ENCODE measurements around the gene SSRP1. TPM values are rescaled to one million over a fixed set of nuclear protein-coding genes. Genes with fewer than 3 reads are reported as not detected.

Gene SSRP1
- total RNA-seq, 1 experiment from 2014 or later: 173 TPM

- intact Hi-C loops (cut with micrococcal nuclease; ENCODE audit: unreplicated experiment): loop anchor here (5.0 to 10.0 kb wide), 4 partner anchors 109 to 294 kb away; partner anchors contain the start of gene UBE2L6
- no peak overlapping the region for H3K27ac ChIP-seq (ENCODE audit: low read length)
- no peaks in the 10 kb centered on the region for H3K4me1 ChIP-seq (ENCODE audit: control insufficient read depth, insufficient read depth, low read length)
- POLR2A ChIA-PET: no interaction called here
- no peaks in the 10 kb centered on the region for H3K36me3 ChIP-seq (ENCODE audit: control insufficient read depth, insufficient read depth, low read length)
- H3K9me3 ChIP-seq (ENCODE audit: control insufficient read depth, insufficient read depth, low read depth, low read length): 0 out of 2 replicates have a peak, but pooled peaks cover 3% of the 10 kb centered on the region
- ATAC-seq: no peak
- no peak for DNase-seq (ENCODE audit: low read depth, low spot score)
- CTCF ChIA-PET: no interaction called here
- in situ Hi-C loops (cut with HindIII; ENCODE audit: low pct_unique_long_range_greater_than_20kb, low sequenced_read_pairs): no loop called here
- TF ChIP-seq TCF7L2 (IDR thresholded peaks at IDR 0.05; ENCODE audit: low read depth, low read length) (no peak), REST (IDR thresholded peaks at IDR 0.05; ENCODE audit: insufficient read depth in 1 of 2, low read depth in 2 of 2, low read length in 1 of 2) (no peak), CTCF (IDR thresholded peaks at IDR 0.05) (no peak), POLR2AphosphoS5 (IDR thresholded peaks at IDR 0.05; ENCODE audit: low read depth, low read length) (no peak), SIN3A (IDR thresholded peaks at IDR 0.05; ENCODE audit: borderline replicate concordance, insufficient read depth, low read depth, low read length) (no peak)
- no peaks in the 10 kb centered on the region for H3K27me3 ChIP-seq (ENCODE audit: control insufficient read depth, insufficient read depth, low read length)
- no peak overlapping the region for H3K4me3 ChIP-seq (ENCODE audit: low read depth in 2 of 2, low read length in 2 of 2)
- no TSS peak for BruUV-seq (replicated peaks)
Observed at GRCh38 chr11:57348052-57348451, 12.4 kb upstream of the SSRP1 start.

- no peak overlapping the region for H3K4me3 ChIP-seq (ENCODE audit: low read depth in 2 of 2, low read length in 2 of 2)
- no peak for ATAC-seq
- no peaks in the 10 kb centered on the region for H3K27me3 ChIP-seq (ENCODE audit: control insufficient read depth, insufficient read depth, low read length)
- H3K27ac ChIP-seq (ENCODE audit: low read length): no peak overlapping the region
- no peak for DNase-seq (ENCODE audit: low read depth, low spot score)
- 0 out of 2 replicates have a peak, but pooled peaks cover 3% of the 10 kb centered on the region for H3K9me3 ChIP-seq (ENCODE audit: control insufficient read depth, insufficient read depth, low read depth, low read length)
- POLR2A ChIA-PET: no interaction called here
- H3K4me1 ChIP-seq (ENCODE audit: control insufficient read depth, insufficient read depth, low read length): no peaks in the 10 kb centered on the region
- H3K36me3 ChIP-seq (ENCODE audit: control insufficient read depth, insufficient read depth, low read length): no peaks in the 10 kb centered on the region
- in situ Hi-C loops (cut with HindIII; ENCODE audit: low pct_unique_long_range_greater_than_20kb, low sequenced_read_pairs) (no loop called here), intact Hi-C loops (cut with micrococcal nuclease; ENCODE audit: unreplicated experiment) (loop anchor here (5.0 to 10.0 kb wide), 4 partner anchors 110 to 295 kb away; partner anchors contain the start of gene UBE2L6)
- BruUV-seq (replicated peaks): no TSS peak
- CTCF ChIA-PET: no interaction called here
- TF ChIP-seq CTCF (IDR thresholded peaks at IDR 0.05): no peak
- TF ChIP-seq TCF7L2 (IDR thresholded peaks at IDR 0.05; ENCODE audit: low read depth, low read length): no peak
- no peak for TF ChIP-seq REST (IDR thresholded peaks at IDR 0.05; ENCODE audit: insufficient read depth in 1 of 2, low read depth in 2 of 2, low read length in 1 of 2)
- no peak for TF ChIP-seq SIN3A (IDR thresholded peaks at IDR 0.05; ENCODE audit: borderline replicate concordance, insufficient read depth, low read depth, low read length)
- no peak for TF ChIP-seq POLR2AphosphoS5 (IDR thresholded peaks at IDR 0.05; ENCODE audit: low read depth, low read length)
Observed at GRCh38 chr11:57347336-57347735, 11.6 kb upstream of the SSRP1 start.
